HS-5 (cell line): ENCODE measurements around the gene DSCAML1.

ENCODE experiments used
- DNase-seq: peaks from one replicate; pipeline ENCODE4 v3.0.0-alpha.2; 2012; ENCODE audit warnings: low read depth

Gene DSCAML1

DNA sequence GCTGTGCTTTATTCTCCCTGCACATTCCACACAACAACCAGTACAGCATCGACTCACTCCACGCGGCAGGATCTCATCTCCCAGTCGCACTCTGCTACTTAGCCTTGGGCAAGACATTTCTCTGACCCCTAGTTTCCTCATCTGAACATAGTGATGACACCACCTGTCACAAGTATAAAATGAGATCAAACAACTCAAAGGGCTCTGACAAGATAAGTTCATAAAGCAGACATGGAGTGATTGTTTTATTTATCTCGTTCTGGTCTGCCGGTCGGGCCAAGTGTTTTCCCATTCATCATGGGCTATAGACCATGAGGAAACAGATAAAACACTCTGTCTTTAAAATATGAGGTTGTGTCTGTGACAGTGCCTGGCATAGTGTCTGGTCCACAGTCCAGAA is 35.0 kb downstream of the DSCAML1 start:
- no peak for DNase-seq

GRCh38 chr11:117759305-117759704 is 37.7 kb downstream of the DSCAML1 start:
- no peak for DNase-seq

DNA sequence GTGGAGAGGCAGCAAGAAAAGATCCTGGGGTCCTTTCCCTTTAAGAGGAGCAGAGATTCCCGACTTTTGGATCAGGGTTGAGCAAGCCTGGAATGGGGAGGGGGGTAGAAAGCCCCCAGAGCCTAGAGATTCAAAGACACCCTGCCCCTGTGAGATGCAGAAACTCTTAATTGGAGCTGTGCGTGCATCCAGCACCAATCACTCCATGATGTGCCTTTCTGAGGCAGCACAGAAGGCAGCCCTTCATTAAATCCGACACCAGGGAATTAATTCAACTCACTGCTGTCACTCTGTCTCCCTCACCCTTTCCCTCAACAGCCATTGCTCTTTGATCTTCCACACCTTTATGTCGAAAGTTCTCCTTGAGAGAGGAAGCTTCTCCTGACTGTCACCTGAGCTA is 43.0 kb downstream of the DSCAML1 start:
- no peak for DNase-seq

DNA sequence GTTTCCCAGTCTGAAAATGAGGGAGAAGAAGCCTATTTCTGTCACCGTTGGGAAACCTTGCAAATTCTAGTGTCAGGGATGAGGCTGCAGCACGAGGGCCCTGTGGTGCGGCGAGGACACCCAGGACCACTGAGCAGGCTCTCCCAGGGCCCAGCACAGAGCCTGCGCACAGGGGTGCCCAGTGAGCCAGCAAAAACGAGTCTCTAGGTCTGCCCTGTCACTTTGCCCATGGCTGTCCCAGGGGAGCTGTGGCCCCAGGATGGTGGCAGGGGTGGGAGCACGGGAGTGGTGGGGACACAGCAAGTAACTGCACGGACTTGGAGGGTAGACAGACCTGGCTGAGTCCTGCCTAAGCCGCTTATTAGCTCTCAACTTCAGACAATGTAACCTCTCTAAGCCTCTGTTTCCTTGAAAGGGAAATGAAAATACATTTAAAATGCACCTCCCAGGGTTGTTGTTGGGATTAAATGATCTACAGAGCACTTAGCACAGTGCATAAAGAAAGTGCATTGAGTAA is 44.2 kb downstream of the DSCAML1 start:
- no peak for DNase-seq

- DNase-seq, result no peak
These were observed 44.9 kb downstream of the DSCAML1 start for GRCh38 chr11:117752071-117752470.

DNA sequence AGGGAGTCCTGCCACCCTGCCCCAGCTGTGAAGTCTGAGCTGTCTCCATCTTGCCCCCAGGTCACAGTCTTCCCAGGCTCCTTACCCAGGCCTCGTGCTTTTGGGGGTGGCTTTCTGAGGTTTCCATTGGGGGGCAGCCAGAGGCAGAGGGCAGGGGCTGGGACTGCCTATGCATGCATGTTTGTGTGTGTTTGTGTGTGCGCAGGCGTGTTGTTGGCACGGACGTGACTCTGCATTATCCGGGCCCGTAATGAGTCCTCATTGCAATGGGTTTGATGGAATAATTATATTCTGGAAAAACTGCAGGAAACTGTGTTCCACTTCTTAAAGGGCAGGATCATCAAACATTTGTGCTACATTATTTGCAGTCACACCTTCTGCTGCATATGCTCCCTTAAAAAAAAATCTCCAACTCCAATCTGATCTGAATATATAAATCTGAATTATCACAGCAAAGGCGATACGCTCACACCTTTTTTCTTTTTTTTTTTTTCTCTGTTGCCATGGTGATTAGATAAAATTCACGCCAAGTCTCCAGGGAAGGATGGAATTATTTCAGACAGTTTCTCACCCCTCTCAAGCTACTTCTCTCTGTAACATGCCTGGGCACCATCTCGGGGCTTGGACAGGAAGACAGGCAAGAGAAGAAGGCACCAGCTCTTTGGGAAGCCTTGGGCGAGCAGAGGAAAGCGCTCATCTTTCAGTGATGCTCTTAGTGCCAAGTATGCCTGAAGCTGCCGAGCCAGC is 45.9 kb downstream of the DSCAML1 start:
- DNase-seq, result no peak

DNA sequence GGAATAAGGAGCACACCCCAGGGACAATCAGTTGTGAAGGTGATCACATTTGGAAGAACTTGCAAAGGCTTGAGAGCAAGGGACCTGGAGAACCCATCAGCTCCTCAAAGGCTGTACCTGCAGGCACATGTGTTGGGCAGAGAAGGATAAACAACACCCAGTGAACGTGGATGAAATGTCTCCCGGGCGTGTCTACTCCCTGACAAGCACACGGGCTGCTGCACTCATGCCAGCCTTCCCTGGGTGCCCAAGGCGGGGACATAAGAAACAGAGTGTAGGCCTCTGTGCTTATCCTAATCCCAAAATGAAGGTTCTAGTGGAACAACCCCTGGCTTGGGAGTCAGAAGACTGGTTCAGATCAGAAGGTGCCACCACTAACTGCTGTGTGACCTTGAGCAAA is 46.7 kb downstream of the DSCAML1 start:
- DNase-seq, result no peak

DNA sequence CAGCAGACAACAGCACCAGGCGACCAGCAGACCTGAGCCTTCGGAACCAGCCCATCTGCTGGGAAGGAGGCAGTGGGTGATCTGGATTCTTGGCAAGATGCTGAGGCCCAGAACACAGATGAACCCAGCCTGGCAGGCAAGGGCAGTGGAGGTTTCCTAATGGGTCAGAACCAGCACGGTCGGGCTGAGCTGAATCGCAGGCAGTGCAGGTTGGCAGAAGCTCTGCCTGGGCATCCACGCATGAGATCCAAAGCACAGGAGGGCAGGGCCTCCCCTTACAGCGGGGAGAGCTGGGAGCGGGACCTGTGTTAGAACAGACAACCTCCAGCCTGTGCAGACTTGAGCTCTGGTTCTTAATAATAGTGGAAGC is 47.5 kb downstream of the DSCAML1 start:
- no peak for DNase-seq

GRCh38 chr11:117748771-117749540 is 48.1 kb downstream of the DSCAML1 start:
- DNase-seq, result no peak

GRCh38 chr11:117747892-117748291 is 49.1 kb downstream of the DSCAML1 start:
- DNase-seq, result no peak

GRCh38 chr11:117745346-117745745 is 51.7 kb downstream of the DSCAML1 start:
- DNase-seq, result no peak

- no peak for DNase-seq
These were observed 52.4 kb downstream of the DSCAML1 start for GRCh38 chr11:117744471-117745150.

- no peak for DNase-seq
These were observed 53.7 kb downstream of the DSCAML1 start for GRCh38 chr11:117743121-117743815.

GRCh38 chr11:117738246-117738957 is 58.6 kb downstream of the DSCAML1 start:
- no peak for DNase-seq

- DNase-seq, result no peak
These were observed 61.6 kb downstream of the DSCAML1 start for GRCh38 chr11:117735350-117735977.

GRCh38 chr11:117734601-117735024 is 62.4 kb downstream of the DSCAML1 start:
- no peak for DNase-seq

DNA sequence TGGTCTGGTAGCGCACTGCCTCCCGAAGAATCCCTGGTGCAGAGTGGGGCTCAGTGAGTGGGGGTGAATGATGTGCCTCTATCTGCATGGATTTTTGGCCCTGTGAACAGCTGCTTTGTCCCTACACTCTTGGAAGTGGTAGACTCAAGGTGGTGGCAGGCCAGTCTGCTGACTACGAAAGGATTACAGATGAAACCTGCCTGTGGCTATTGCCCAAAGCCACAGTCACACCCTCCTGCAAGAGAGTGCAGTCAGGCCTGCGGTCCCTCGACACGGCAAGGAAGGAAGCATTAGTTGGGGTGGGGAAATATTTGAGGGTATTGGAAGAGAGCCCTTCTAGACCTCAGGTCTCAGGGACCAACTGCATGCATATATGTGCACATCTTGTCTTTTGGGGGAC is 63.7 kb downstream of the DSCAML1 start:
- DNase-seq, result no peak

- no peak for DNase-seq
These were observed 65.2 kb downstream of the DSCAML1 start for GRCh38 chr11:117731722-117732290.

DNA sequence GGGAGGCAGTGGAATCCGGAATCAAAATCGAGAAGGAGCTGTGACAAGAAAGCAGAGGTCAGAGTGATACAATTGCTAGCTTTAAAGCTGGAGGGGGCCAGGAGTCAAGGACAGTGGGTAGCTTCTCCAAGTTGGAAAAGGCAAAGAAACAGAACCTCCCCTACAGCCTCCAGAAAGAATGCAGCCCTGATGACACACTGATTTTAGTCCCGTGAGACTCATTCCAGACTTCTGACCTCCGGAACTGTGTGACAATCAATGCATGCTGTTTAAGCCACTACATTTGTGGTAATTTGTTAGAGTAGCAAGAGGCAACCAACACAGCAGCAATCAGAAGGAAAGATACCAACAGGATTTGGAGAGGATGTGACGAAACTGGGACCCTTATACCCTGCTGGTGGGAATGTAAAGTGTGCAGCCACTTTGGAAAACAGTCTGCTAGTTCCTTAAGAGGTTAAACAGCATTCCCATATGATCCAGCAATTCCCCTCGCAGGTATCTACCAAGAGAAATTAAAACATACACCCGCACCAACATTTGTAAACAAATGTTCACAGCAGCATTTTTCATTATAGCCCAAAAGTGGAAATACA is 66.7 kb downstream of the DSCAML1 start:
- DNase-seq, result no peak

GRCh38 chr11:117725048-117725734 is 71.8 kb downstream of the DSCAML1 start:
- DNase-seq, result no peak
